Measurements from ENCODE around the gene ECM2.

- TF ChIP-seq CTCF (IDR thresholded peaks at IDR 0.05) (no peak), POLR2AphosphoS5 (IDR thresholded peaks at IDR 0.05; ENCODE audit: insufficient read depth in 1 of 2, low read depth in 1 of 2) (no peak), POLR2A (IDR thresholded peaks at IDR 0.05) (no peak)
Measured at GRCh38 chr9:92507005-92507404, 28.8 kb downstream of the ECM2 start.
